ENCODE data around the gene CIT. TPM values are rescaled to one million over a fixed set of nuclear protein-coding genes. Genes with fewer than 3 reads are reported as not detected.

CIT gene
- total and polyA plus RNA-seq, 2 donors (not counting 3 experiments of a cell fraction or from before 2014, with no cell fraction given), result 13.3 to 61.8 TPM

- H3K4me2 ChIP-seq (ENCODE audit: insufficient read depth, low read length), result no peak overlapping the region
- no peak overlapping the region for H2AFZ ChIP-seq (ENCODE audit: low read depth, low read length)
- TF ChIP-seq MAX (IDR thresholded peaks at IDR 0.05; ENCODE audit: insufficient read depth, insufficient read length), result no peak
- TF ChIP-seq EZH2 (IDR thresholded peaks at IDR 0.05; ENCODE audit: borderline replicate concordance, low read depth, low read length, severe bottlenecking), result no peak
- TF ChIP-seq POLR2A (IDR thresholded peaks at IDR 0.05; ENCODE audit: low read depth, low read length), result no peak
- no peak for TF ChIP-seq POLR2AphosphoS5 (IDR thresholded peaks at IDR 0.05; ENCODE audit: insufficient read depth, low read depth, low read length)
- no peak for TF ChIP-seq JUN (IDR thresholded peaks at IDR 0.05; ENCODE audit: borderline replicate concordance, insufficient read depth, insufficient read length, low read depth)
- no peak for TF ChIP-seq MYC (IDR thresholded peaks at IDR 0.05; ENCODE audit: low read depth, low read length)
- TF ChIP-seq FOS (IDR thresholded peaks at IDR 0.05; ENCODE audit: borderline replicate concordance, insufficient read depth, low read length), result no peak
- TF ChIP-seq, protein P1, sequence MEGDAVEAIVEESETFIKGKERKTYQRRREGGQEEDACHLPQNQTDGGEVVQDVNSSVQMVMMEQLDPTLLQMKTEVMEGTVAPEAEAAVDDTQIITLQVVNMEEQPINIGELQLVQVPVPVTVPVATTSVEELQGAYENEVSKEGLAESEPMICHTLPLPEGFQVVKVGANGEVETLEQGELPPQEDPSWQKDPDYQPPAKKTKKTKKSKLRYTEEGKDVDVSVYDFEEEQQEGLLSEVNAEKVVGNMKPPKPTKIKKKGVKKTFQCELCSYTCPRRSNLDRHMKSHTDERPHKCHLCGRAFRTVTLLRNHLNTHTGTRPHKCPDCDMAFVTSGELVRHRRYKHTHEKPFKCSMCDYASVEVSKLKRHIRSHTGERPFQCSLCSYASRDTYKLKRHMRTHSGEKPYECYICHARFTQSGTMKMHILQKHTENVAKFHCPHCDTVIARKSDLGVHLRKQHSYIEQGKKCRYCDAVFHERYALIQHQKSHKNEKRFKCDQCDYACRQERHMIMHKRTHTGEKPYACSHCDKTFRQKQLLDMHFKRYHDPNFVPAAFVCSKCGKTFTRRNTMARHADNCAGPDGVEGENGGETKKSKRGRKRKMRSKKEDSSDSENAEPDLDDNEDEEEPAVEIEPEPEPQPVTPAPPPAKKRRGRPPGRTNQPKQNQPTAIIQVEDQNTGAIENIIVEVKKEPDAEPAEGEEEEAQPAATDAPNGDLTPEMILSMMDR (IDR thresholded peaks at IDR 0.05; ENCODE audit: extremely low read depth in 1 of 2, insufficient read depth in 1 of 2, low read depth in 1 of 2, low read length in 2 of 2), result no peak
- no peak for TF ChIP-seq GATA2 (IDR thresholded peaks at IDR 0.05; ENCODE audit: insufficient read depth, insufficient read length, low read depth, low read length)
- H3K4me3 ChIP-seq (replicated peaks in 1 of 3; ENCODE audit: insufficient read depth in 1 of 3, low read depth in 1 of 3, low read length in 3 of 3), result no peak overlapping the region
- FAIRE-seq (no peak), DNase-seq (ENCODE audit: low read depth, low spot score) (no peak)
- no peaks in the 10 kb centered on the region for H3K9me3 ChIP-seq (replicated peaks; ENCODE audit: control insufficient read depth, insufficient read depth, low read length)
- H3K4me1 ChIP-seq (ENCODE audit: control insufficient read depth, extremely low read depth, insufficient read depth, low read length), result no peaks in the 10 kb centered on the region
- dilution Hi-C loops (cut with MboI; ENCODE audit: extremely low pct_ligation_motif_present, low sequenced_read_pairs) (no loop called here), intact Hi-C loops (cut with micrococcal nuclease) (no loop called here)
- H3K36me3 ChIP-seq (ENCODE audit: control insufficient read depth in 2 of 2, extremely low read depth in 1 of 2, insufficient read depth in 2 of 2, low read length in 2 of 2), result no peaks in the 10 kb centered on the region
- H3K79me2 ChIP-seq (ENCODE audit: control insufficient read depth, insufficient read depth, low read length), result no peaks in the 10 kb centered on the region
- H3K27ac ChIP-seq (ENCODE audit: insufficient read depth, low read depth, low read length), result no peak overlapping the region
- H3K27me3 ChIP-seq (ENCODE audit: control insufficient read depth in 2 of 2, insufficient read depth in 2 of 2, low read length in 2 of 2), result no peaks in the 10 kb centered on the region
- no peaks in the 10 kb centered on the region for H4K20me1 ChIP-seq (replicated peaks; ENCODE audit: control insufficient read depth, extremely low read depth, insufficient read depth, low read length)
- no peak overlapping the region for H3K9ac ChIP-seq (replicated peaks; ENCODE audit: extremely low read depth, insufficient read depth, low read length)
- POLR2A ChIA-PET, result no interaction called here
- CTCF ChIA-PET, result no interaction called here
- no TSS peak for BruUV-seq (replicated peaks)
- no peaks in the 10 kb centered on the region for H3K9me1 ChIP-seq (replicated peaks; ENCODE audit: control insufficient read depth, extremely low read depth, insufficient read depth, low read length)
Observed at GRCh38 chr12:119822046-119822445, 55.1 kb downstream of the CIT start.
